ENCODE measurements around the gene EML4. TPM values are rescaled to one million over a fixed set of nuclear protein-coding genes. Genes with fewer than 3 reads are reported as not detected.
"Not testable (repeated sequence)": the region's sequence is repeated elsewhere in the genome, so short reads cannot be mapped to it uniquely, and the experiment has no call there.

EML4 gene
- total RNA-seq, 1 experiment from 2014 or later = 18.5 TPM

DNA sequence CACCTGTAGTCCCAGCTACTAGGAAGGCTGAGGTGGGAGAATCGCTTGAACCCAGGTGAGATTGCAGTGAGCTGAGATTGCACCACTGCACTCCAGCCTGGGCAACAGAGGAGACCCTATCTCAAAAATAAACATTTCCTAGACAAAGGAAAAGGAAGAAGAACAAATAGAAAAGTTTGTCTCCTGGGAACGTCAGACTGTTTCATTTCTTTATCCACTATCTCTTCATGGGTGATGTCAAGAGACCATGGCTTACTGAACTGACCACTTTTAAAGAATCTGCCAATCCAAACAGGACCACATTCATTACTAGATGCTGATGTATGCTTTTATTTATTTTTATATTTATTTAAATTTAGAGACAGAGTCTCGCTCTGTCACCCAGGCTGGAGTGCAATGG, 165.1 kb downstream of the EML4 start:
- H3K27me3 ChIP-seq = no peaks in the 10 kb centered on the region
- no peaks in the 10 kb centered on the region for H3K9me3 ChIP-seq
- no peak for DNase-seq
- H3K36me3 ChIP-seq = peaks cover 35% of the 10 kb centered on the region
- H3K4me3 ChIP-seq = no peak overlapping the region

DNA sequence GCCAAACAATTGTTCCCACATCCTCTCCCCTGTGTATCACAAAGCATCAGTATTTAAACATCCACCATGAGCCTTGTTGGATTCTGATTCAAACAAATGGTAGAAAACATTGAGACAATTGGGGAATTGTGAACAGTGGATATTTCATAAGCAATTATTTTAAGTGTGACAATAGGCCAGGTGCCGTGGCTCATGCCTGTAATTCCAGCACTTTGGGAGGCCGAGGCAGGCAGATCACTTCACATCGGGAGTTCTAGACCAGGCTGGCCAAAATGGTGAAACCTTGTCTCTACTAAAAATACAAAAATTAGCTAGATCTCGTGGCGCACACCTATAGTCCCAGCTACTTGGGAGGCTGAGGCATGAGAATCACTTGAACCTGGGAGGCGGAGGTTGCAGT, 165.7 kb downstream of the EML4 start:
- not testable (repeated sequence) for H3K9me3 ChIP-seq, H3K4me3 ChIP-seq, DNase-seq, H3K27me3 ChIP-seq
- peaks cover 35% of the 10 kb centered on the region for H3K36me3 ChIP-seq

DNA sequence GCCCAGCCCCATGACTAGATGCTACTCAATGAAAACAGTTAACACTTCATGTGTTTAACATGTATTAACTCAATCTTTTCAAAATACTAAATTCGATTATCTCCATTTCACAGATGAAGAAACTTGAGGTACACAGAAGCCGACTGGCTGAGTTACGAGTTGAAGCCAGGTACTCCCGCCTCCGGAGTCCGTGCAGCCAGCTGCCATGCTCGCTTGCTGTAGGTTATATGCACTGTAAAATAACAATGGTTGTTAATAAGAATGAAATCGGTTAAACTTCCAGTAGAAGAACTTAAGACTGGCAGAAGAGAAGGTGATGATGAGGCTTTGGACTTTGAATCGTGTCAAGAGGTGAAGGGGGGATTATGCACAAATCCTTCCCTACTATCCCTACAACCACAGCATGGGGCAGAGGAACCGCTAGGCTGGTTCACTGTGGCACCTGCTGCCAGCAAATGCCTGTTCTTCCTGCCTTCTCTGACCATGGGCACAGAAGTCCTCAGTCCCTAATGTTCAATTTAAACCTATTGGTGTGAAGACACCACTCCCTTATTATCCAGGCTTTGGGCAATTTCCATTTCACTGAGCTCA, 166.5 kb downstream of the EML4 start:
- Histone ChIP-seq H3K9me3 (no peaks in the 10 kb centered on the region), H3K27me3 (no peaks in the 10 kb centered on the region), H3K36me3 (peaks cover 30% of the 10 kb centered on the region), H3K4me3 (no peak overlapping the region)
- DNase-seq = no peak

GRCh38 chr2:42336361-42336965, 167.3 kb downstream of the EML4 start:
- Histone ChIP-seq H3K27me3 (no peaks in the 10 kb centered on the region), H3K9me3 (no peaks in the 10 kb centered on the region), H3K36me3 (peaks cover 30% of the 10 kb centered on the region), H3K4me3 (no peak overlapping the region)
- no peak for DNase-seq

GRCh38 chr2:42337356-42337820, 168.2 kb downstream of the EML4 start:
- Histone ChIP-seq H3K27me3 (no peaks in the 10 kb centered on the region), H3K9me3 (no peaks in the 10 kb centered on the region), H3K36me3 (peaks cover 25% of the 10 kb centered on the region), H3K4me3 (no peak overlapping the region)
- no peak for DNase-seq

GRCh38 chr2:42337846-42338566, 168.9 kb downstream of the EML4 start:
- Histone ChIP-seq H3K4me3 (no peak overlapping the region), H3K36me3 (peaks cover 23% of the 10 kb centered on the region), H3K27me3 (no peaks in the 10 kb centered on the region), H3K9me3 (no peaks in the 10 kb centered on the region)
- DNase-seq = no peak

DNA sequence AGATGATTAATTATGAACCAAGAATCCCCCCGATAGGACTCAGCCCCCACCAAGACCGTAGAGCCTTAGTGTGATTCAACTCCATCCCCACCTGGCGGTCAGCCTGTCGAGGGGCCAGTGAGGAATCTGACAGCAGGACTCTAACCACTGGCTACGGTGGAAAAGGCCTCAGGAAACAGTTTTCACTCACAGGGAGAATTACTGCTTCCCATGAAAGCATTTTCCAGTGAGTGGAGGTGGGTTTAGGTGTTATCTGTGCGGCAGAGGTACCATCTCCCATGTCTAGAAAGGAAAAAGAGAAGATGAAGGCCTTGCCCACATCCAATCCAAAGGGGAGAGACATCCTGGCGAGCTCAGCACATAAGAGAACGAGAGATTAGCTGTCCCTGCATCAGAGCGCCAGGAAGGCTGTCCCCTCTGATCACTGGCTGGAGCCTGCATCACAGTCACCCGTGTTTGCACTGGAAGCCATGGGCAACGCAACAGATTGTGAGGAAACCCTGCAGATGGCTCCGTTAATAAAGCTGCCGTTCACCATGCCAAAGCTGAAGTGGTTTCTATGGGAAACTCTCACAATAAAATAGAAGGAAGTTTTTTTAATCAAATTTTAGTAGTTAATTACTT, 169.5 kb downstream of the EML4 start:
- Histone ChIP-seq H3K4me3 (no peak overlapping the region), H3K9me3 (no peaks in the 10 kb centered on the region), H3K36me3 (peaks cover 24% of the 10 kb centered on the region), H3K27me3 (no peaks in the 10 kb centered on the region)
- no peak for DNase-seq

- no peaks in the 10 kb centered on the region for H3K9me3 ChIP-seq
- H3K27me3 ChIP-seq = no peaks in the 10 kb centered on the region
- no peak overlapping the region for H3K4me3 ChIP-seq
- peaks cover 26% of the 10 kb centered on the region for H3K36me3 ChIP-seq
- DNase-seq = no peak
These were observed 170.2 kb downstream of the EML4 start for GRCh38 chr2:42339191-42339912.

GRCh38 chr2:42340045-42340937, 171.1 kb downstream of the EML4 start:
- DNase-seq = no peak
- H3K4me3 ChIP-seq = no peak overlapping the region
- no peaks in the 10 kb centered on the region for H3K27me3 ChIP-seq
- no peaks in the 10 kb centered on the region for H3K9me3 ChIP-seq
- peaks cover 26% of the 10 kb centered on the region for H3K36me3 ChIP-seq

DNA sequence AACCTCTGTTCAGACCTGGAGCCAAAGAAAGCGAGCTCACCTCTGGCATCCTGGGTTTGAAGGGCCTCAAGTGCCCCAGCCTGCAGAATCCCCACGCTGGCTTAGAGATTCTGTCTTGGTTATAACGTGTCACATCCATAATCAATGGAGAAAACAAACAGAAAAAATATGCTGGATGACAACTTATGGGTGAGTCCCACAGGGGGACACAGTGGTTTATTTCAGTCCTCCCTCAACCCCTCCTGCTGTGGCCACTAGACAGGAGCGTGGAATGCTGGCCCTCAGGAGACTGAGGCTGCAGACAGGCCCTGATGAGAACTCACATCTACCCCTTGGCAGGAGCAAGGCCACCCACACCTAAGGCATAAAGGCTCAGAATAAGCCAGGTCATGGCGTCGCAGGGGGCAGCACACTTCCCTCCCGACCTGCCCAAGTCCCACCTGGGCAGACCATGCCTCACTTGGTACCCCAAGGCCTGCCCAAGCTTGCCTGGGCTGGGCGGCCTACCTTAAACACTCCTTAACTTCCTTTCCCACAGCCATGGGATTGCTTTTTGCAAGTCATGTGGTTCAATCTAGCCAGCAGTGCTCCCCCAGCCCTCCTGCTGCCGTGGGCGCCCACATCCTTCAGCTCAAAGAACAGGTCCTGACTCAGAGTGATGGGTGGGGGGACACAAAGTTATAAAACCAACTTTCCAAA, 171.9 kb downstream of the EML4 start:
- DNase-seq = no peak
- Histone ChIP-seq H3K27me3 (no peaks in the 10 kb centered on the region), H3K9me3 (no peaks in the 10 kb centered on the region), H3K36me3 (peaks cover 33% of the 10 kb centered on the region), H3K4me3 (no peak overlapping the region)

GRCh38 chr2:42342061-42342794, 173.1 kb downstream of the EML4 start:
- DNase-seq = peak; percentile 62
- H3K27me3 ChIP-seq = no peaks in the 10 kb centered on the region
- H3K4me3 ChIP-seq = no peak overlapping the region
- no peaks in the 10 kb centered on the region for H3K9me3 ChIP-seq
- H3K36me3 ChIP-seq = peaks cover 33% of the 10 kb centered on the region

- Histone ChIP-seq H3K9me3 (no peaks in the 10 kb centered on the region), H3K36me3 (peaks cover 27% of the 10 kb centered on the region), H3K27me3 (no peaks in the 10 kb centered on the region), H3K4me3 (no peak overlapping the region)
- DNase-seq = no peak
These were observed 173.7 kb downstream of the EML4 start for GRCh38 chr2:42342795-42343241.

- no peak for DNase-seq
- Histone ChIP-seq H3K4me3 (no peak overlapping the region), H3K27me3 (no peaks in the 10 kb centered on the region), H3K9me3 (no peaks in the 10 kb centered on the region; the same call in 1 of the 2 replicates), H3K36me3 (peaks cover 43% of the 10 kb centered on the region)
These were observed 176.8 kb downstream of the EML4 start for GRCh38 chr2:42345986-42346385.

GRCh38 chr2:42346856-42347255, 177.7 kb downstream of the EML4 start:
- not testable (repeated sequence) for H3K9me3 ChIP-seq, H3K27me3 ChIP-seq, H3K4me3 ChIP-seq, DNase-seq
- H3K36me3 ChIP-seq = peaks cover 47% of the 10 kb centered on the region

- not testable (repeated sequence) for H3K4me3 ChIP-seq, DNase-seq, H3K27me3 ChIP-seq, H3K9me3 ChIP-seq
- H3K36me3 ChIP-seq = peaks cover 47% of the 10 kb centered on the region
These were observed 178.4 kb downstream of the EML4 start for GRCh38 chr2:42347518-42347917.
